Cerebellar cortex (tissue), 1 donor: Measurements from ENCODE around the gene TFG.
A peak's percentile ranks its signal among the peaks of the same experiment; 100 is the strongest.

ENCODE experiments used
- DNase-seq: peaks from one replicate; pipeline ENCODE4 v3.0.0-alpha.2; 2015; ENCODE audit warnings: low spot score

Gene TFG

DNA sequence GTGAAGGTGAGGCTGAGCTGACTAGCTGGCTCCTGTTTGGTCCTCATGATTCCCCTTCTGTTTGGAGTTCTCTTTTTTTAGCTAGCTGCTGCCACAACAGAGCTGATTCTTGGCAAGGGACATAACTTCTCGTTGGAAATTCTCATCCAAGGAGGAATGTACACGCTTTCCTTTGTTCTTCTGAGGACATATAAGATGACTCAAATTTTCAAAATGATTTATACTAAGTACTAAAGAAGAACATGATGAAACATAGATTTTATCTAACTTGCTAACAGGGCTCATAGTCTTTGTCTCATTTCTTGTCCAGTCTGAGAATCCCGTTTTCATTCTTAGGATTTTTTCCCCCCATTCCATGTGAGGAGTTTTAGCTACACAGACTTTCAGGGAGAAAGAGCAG lies 2.9 kb upstream of the TFG start:
- DNase-seq: no peak

DNA sequence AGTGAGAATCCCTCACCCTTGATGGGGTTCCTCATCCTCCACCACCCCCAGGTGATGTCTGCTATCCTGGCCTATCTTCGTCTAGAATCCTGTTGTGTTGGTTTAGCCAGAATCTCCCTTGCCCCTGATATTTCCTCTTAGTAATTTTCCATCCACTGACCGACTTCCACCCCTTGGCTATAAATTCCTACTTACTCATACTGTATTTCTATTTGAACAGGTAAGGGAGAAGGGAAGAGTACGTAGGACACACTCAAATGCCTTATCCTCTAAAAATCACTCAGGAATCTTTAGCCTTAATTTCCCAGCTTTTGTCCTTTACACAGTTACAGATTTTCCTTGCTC lies 678 bp upstream of the TFG start:
- DNase-seq: no peak

DNA sequence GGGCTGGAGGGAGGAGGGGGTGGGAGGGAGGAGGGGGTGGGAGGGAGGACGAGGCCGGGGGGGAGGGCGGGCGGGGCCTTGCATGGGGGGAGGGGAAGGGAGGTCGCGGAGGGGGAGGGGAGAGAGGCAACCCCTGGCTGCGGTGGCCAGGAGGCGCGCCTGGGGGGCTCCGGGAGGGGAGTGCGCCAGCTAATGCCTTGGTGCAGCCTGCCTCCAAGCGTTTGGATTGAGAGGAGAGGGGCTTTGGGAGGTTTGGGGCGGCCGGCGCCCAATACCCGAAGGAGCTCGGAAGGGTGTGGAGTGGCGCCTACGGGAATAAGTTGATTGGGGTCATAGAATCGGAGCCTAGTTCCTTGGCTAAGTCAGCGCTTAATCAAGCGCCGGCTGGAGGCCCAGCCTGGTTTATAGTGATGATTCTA lies 557 bp downstream of the TFG start:
- no peak for DNase-seq

DNA sequence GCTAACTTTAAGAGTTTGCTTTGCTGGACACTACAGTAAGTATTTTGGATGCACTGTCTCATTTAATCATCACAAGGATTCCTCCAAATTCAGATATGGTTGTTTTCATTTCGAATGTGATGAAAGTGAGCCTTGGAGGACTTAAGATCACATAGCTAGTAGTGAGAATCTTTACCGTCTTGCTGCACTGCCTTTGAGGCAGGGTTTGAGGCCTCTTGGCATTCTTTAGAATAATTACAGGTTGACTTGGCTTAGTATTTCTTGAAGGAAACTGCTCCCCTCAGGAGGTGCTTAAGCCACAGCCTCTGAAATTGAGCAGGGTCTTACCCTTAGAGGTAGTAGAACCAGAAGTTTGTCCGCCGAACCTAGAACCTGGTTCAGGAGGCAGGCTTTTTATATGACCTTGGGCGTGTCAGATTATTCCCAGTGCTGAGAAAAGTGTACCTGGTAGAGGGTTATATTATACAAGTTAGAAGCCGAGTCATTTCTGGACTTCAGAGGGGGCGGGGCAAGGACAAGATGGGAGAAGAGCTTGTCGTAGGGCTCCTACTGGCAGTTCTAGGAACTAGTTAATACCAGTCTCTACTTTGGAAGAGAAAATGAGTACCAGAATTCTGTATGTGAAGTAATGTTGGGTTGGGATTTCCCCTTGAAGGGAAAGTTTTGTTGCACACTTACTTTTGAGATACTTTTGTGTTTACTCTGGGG lies 1.1 kb downstream of the TFG start:
- peak; percentile 44 for DNase-seq

DNA sequence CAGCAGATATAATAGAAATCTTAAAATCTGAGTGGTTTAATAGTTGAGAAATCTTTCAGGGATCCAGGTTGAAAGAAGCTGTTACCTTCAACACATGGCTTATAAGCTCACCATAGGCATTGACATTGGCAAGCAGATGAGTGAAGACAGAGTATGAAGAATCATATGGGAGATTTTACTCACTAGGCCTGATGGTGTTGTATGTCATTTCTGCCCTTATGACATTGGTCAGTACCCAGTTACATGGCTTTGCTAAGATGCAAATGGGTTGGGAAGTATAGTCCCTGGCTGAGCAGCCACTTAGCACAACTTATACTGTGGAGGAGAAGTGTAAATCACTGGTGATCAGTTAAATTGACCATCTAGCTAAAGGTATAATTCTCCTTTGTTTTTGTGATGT lies 5.9 kb downstream of the TFG start:
- DNase-seq: no peak

DNA sequence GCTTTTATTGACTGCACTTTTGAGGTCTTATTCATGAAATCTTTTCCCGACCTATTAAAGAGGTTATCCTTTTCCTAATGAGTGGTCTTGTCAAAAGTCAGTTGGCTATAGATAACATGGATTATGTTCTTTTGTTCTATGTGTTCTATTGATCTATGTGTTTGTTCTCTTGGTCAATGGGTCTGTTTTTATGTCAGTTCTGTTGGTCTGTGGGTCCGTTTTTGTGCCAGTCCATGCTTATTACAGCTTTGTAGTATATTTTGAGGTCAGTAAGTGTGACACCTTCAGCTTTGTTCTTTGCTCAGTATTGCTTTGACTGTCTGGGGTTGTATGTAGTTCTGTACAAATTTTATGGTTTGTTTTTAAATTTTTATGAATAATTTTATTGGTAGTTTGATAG lies 7.8 kb downstream of the TFG start:
- no peak for DNase-seq

DNA sequence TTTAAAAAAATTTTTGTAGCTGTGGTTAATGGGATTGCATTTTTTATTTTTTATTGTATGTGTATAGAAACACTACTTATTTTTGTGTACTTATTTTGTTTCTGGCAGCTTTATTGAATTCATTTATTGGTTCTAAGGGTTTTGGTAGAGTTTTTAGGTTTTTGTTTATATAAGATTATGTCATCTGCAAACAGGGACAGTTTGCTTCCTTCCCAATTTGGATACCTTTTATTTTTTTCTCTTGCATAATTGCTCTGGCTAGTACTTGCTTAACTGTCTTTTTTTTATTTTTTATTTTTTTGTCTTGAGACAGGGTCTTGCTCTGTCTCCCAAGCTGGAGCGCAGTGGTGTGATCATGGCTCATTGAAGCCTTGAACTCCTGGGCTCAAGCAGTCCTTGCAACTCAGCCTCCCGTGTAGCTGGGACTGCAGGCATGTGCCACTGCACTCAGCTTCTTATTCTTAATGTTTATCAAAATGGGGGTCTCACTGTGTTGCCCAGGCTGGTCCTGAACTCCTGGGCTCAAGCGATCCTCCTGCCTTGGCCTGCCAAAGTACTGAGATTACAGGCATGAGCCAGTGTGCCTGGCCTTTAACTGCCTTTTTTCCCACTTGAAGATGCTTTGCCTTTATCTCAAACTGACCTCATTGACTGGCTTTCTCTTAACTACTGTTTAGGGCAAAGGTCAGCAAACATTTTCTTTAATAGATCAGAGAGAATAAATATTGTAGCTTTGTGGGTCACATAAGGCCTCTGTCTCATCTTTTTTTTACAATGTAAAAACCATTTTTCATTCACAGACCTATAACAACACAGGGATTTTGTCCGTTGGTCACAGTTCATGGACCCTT lies 8.6 kb downstream of the TFG start:
- DNase-seq: no peak

DNA sequence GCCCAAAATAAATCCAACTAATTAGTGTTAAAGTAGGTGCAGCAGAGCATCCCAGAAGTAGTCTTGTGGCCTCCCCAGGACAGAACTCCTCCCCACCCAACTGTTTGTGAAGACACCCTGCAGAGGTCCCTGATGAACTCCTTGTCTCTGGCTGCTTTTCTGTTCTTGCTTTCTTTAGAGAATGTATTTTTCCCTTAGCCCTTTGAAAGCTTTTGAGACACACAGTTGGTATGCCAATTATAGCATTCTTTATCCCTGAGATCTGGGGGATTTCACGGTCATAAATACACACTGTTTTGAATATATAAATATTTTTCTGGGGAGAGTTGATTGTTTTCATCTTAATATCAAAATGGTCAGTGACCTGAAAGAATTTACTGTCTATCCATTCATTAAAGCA lies 9.8 kb downstream of the TFG start:
- no peak for DNase-seq

DNA sequence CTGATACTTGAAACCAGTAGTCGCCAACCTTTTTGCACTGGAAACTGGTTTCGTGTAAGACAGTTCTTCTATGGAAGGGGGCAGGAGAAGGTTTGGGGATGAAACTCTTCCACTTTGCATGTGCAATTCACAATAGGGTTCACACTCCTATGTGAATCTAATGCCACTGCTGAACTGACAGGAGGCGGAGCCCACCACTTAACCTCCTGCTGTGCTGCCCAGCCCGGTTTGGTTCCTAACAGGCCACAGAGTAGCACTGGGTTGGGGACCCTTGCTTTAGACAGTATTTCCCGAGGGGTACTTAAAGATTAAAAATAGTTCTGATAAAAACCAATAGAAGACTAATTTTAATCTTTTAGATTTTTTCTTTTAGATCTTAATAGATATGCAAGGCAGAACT lies 11.1 kb downstream of the TFG start:
- DNase-seq: no peak

DNA sequence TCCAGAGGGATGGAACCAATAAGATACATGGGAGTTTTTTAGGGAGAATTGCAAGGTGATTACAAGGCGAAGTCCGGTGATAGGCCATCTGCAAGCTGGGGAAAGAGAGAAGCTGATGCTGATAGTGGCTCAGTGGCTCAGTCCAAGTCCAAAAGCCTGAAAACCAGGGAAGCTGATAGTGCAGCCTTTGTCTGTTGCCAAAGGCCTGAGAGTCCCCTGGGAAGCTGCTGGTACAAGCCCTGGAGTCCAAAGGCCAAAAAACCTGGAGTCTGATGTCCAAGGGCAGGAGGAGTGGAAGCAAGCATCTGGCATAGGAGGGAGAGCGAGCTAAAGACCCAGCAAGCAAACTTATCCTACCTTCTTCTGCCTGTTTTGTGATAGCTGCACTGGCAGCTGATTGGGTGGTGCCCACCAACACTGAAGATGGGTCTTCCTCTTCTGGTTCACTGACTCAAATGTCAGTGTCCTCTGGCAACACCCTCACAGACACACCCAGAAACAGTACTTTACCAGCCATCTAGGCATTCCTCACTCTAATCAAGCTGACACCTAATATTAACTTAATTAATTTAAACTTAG lies 16.7 kb downstream of the TFG start:
- DNase-seq: no peak

DNA sequence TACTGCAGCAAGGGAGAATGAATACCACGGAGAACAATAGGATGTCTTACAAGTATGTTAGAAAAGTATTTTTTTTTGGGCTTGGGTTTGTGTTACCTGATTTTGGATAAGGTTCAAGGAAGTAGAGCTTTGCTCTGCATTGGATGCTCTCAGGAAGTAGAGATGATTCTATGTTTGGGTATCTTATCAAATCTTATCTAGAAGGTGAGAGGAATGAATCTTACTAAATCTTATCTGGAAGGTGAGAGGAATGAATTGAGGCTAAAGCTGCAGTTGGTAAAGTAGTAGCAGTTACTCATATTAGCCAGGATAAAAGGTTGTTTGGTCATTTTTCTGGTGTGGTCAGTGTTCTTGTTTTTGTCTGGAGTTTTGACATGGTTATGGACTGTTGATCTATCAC lies 17.4 kb downstream of the TFG start:
- no peak for DNase-seq

DNA sequence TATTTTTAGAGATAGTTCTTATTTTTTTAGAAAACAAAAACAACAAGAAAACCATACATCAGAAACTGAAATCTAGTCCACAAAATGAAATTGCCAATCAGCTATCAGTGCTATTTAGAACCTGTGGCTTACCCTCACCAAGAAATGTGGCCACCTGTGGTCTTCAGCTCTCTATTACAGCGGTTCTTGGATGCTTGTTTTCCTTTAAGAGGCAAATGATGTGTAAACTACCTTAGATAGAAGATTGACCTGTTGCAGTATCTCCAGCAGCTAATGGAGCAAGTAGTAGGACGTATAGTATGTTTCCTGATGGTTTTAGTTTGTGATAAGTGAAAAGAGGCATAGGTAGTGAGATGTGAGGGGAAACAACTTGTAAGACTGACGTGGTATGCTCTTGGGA lies 21.2 kb downstream of the TFG start:
- DNase-seq: no peak

DNA sequence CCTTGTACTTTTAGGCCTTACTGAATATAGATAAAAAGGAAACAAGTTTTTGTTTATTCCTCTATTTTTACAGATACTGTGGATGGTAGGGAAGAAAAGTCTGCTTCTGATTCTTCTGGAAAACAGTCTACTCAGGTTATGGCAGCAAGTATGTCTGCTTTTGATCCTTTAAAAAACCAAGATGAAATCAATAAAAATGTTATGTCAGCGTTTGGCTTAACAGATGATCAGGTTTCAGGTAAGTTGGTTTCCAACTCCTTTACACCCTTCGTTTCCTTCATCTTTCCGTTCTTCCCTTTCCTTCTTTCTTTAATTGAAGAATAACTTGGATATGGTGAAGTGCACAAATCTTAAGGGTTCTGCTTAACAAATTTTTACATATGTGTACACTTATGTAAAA lies 23.1 kb downstream of the TFG start:
- DNase-seq: no peak

DNA sequence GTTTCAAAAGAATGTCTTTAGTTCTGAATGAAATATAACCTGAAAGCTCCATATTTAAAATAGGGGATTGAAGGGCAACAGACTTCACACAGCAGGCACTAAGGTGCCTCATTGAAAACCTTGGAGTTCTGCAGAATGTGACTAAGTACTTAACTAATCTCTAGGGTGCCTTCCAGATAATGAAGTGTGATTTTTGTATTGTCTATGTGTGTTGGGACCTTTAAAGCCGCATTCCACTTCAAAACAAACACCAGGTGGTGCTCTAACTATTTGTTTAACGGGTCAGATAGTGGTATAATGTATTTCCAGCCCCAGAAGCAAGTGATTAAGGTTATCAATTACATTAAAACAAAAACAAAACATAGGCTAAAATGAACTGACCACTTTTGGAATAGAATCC lies 28.0 kb downstream of the TFG start:
- DNase-seq: no peak

DNA sequence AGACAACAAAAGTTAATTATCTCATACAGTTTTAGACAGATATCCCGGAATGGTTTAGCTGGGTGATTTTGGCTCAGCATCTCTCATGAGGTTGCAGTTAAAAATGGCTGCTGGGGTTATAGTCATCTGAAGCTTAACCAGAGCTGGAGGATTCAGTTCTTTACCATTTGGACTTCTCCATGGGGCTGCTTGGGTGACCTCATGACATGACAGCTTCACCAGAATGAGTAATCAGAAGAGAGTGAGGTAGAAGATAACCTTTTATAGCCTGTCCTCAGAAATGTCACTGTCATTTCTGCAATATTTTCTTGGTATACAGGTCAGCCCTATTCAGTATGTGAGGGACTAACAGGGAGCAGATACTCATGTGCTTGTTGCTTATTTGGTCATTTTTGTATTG lies 30.9 kb downstream of the TFG start:
- DNase-seq: no peak

DNA sequence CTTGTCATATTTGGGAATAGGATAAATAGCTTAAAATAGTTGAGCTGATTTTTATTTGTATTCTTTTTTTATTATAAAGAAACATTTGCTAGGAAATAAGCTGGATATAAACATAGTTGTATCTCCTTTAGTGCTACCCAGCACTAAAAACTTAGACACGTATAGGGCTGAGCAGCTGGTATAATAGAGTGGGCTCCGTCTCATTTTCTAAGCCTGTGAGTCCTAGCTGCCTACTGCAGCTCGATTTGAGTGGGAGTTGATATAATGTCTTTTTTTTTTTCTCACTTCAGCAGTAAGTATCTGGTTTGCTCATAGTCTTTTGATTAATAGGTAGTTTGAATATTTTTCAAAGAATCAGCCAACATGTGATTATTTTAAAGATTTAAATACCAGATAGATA lies 34.2 kb downstream of the TFG start:
- DNase-seq: no peak

DNA sequence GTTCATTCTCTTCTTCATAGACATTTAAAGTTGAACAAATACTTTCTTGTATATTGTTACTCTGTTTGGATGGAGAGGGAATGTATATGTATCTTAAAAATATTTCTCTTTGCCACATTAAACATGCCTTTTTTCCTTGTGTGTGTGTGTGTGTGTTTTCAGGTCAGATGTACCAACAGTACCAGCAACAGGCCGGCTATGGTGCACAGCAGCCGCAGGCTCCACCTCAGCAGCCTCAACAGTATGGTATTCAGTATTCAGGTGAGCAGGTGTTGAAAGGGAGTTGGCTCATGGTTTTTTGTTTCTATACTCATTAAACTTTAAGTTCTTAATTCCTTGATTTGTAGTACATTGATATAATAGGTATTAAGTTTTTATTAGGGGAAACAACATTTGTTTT lies 35.4 kb downstream of the TFG start:
- DNase-seq: no peak

DNA sequence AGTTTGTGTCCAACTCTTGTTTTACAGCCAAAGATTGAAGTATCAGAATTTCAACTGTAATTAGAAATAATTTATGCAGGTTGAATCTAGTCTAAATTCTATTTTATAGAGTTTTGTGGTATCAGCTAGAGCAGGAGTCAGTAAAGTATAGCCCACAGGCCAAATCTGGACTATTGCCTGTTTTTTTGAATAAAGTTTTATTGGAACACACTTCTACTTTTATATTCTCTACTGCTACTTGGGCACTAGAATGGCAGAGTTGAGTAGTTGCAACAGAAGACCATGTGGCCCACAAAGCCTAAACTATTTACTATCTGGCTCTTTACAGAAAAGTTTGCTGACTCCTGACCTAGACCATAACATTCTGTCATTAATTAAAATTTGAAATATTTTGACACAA lies 36.3 kb downstream of the TFG start:
- no peak for DNase-seq

DNA sequence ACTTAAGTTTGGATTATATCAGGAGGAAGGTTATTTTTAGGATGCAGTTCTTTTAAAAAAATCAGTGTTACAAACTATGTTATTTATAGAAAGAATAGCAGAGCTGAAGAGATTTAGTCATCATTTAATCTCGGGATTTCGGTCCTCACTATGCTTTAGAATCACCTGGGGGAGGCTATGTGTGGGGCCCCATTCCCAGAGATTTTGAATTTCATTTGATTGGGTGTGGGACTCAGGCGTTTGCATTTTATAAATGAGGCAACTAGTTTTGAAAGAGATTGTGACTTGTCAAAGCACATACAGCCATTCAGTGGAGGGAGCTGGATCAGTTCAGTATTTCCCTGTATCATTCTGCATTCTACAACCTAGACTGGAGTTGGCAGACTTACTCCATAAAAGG lies 36.8 kb downstream of the TFG start:
- no peak for DNase-seq

DNA sequence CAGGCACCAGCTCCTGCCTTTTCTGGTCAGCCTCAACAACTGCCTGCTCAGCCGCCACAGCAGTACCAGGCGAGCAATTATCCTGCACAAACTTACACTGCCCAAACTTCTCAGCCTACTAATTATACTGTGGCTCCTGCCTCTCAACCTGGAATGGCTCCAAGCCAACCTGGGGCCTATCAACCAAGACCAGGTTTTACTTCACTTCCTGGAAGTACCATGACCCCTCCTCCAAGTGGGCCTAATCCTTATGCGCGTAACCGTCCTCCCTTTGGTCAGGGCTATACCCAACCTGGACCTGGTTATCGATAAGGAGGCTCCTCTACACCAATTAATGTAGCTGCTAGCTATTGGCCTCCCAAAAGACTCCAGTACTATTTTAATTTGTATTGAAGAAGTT lies 38.9 kb downstream of the TFG start:
- no peak for DNase-seq

DNA sequence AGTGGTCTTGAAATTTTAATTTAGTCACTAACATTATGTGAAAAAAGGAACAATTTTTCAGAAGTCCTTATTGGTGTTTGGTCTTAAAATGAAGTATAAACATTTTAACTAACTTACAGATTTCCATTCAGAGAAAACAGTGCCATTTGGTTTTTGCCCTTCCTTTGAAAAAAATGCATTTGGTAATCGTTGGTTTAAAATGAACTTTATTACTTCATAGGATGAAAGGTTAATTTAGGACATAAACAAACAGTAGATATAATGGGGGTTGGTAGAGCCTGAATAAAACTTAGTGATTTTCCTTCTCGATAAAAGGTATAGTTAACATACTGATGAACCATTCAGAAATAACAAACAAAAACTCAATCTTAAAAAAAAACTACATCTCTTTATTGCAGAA lies 39.7 kb downstream of the TFG start:
- DNase-seq: no peak

DNA sequence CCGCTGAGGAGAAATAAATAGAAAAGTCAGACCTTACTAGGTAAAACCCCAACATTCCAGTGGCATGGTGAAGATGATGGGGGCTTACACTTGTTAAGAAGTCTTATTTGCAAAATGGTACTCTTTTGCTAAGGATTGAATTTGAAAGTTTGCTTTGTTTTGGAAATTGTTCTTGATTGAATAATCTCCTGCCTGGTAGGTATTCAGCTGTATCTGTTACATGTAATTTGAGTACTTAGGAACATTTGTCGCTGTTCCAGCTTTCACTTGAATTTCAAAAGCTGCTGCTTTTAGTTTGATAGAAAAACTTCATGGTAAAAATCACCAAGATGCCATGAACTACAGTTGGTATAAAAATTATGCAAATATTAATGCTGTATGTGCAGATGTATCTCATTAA lies 44.6 kb downstream of the TFG start:
- no peak for DNase-seq

DNA sequence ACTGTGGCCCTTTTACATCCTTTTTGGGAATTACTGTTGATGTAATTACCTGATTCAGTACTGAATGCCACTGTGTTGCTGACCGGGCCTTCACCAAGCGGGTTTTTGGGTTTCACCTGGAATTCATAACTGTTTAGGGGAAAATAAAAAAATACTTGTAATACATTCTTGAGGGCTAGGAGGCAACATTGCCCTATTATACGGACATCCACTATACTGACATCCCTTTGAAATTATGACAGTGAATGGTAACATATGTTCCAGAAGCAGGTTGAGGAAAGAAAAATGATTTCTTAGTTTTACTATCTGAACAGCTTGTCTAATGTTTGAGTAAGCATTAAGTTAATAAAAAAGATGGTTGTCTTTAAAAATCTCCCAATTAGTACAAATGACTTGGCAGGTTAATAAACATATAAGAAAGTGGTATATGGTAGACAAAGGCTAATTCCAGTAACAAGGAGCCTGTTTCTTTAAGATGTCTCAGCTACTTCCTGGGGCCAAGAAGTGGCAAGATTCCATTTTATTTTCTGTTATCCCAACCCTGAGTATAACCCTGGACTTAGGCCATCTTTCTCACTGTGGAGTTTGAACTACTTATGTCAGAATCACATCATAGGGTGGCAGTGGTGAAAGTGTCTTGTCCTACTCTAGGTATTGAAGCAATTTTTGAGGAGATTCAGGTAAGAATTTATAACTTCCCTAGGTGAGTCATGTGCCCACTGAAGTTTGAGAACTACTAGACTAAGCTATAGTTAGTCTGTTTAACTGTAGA lies 45.5 kb downstream of the TFG start:
- peak; percentile 20 for DNase-seq
